NCI-H82 (cell line): Measurements from ENCODE around the gene CORIN.
"Not testable (repeated sequence)": the region's sequence is repeated elsewhere in the genome, so short reads cannot be mapped to it uniquely, and the experiment has no call there.

Source experiments
- DNase-seq: peaks from one replicate; lab custom pipeline; 2025; lab: John Stamatoyannopoulos, UW

Gene CORIN

DNA sequence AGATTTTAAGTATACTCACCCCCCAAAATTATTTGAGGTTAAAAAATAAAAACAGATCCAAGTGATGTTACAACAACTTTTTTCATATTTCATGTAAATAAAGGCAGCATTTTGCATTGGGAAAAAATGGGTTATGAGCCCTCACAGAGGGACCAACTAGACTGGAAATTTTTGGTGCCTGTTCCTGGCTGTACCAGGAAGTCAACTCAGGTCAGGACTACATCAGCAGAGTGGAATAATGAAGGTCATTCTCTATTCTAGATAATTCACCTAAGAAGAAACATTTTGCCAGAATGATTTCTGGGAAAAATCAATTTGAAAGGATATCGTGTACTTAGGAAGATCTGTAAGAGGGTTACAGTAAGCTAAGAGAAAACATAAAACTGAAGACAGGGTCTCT lies 66.8 kb downstream of the CORIN start:
- DNase-seq, result no peak

DNA sequence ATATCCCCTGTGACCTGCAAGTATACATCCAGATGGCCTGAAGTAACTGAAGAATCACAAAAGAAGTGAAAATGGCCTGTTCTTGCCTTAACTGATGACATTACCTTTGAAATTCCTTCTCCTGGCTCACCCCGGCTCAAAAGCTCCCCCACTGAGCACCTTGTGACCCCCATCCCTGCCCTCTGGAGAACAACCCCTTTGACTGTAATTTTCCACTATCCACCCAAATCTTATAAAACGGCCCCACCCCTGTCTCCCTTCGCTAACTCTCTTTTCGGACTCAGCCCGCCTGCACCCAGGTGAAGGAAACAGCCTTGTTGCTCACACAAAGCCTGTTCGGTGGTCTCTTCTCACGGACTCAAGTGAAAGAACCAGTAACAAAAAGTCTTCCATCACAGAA lies 69.9 kb downstream of the CORIN start:
- DNase-seq, result not testable (repeated sequence)

DNA sequence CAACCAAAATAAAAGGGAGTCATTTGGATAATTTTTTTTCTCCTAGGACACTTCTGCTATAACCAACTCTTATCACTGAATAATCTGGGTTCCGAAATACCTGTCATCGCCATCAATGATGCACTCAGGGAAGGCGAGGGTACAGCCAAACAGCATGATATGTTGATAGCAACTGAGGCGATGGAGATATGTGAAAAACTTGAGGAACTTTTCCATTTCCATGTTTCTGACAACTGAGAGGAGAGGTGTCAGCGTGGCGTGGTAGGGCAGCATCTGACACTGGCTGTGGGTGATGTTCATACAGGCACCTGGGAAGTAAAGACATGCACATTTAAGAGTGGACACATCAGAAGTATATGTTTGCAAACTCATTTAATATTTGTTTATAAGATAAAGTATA lies 74.6 kb downstream of the CORIN start:
- no peak for DNase-seq

DNA sequence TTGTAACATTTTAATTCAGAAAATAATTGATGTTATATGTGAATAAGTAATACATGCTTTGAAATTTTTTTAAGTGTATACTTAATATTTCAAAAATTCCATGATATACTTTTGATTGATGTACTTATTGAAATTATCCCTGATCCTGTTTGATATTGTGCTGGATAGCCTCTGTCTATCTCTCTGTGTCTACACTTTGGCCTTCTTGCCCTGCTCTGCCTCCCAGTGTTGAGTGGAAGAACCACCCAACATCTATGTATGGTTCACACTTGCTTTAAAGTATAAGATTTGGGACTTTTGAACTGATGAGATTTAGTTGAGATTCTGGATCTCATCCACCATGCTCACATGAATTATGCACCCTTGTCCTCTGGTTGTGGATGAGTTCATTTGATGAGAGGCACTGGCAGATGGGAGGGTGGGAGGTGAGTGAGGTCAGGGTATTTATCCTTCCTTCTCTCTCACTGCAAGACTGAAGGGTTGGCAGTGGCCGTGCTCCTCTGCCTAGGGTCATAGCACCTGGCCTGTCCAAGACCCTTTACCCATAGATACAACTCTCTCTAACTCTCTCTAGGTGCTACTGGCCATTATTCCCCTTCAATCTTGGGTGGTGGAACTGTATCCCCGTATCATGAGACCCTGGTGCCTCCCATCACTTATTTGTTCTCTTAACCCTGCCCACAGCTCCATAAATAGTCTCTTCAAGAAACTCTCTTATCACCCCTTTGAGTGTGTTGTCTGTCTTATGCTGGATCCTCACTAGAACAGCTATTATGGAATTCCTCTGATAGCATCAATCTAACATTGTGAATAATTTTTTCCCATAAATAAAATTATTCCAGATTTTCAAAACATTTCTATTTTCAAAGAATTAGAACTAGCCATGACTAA lies 75.2 kb downstream of the CORIN start:
- no peak for DNase-seq

DNA sequence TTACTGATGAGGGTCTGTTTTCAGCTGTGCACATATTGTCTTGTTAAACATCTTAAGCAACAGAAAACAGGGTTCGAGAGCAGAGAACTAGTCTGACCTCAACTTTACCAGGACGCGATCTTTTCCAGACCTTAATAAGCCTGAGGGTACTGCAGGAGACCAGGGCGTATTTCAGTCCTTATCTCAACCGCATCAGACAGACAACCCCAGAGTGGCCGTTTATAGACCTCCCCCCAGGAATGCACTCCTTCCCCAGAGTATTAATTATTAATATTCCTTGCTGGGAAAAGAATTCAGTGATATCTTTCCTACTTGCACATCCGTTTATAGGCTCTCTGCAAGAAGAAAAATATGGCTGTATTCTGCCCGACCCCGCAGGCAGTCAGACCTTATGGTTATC lies 84.6 kb downstream of the CORIN start:
- not testable (repeated sequence) for DNase-seq

DNA sequence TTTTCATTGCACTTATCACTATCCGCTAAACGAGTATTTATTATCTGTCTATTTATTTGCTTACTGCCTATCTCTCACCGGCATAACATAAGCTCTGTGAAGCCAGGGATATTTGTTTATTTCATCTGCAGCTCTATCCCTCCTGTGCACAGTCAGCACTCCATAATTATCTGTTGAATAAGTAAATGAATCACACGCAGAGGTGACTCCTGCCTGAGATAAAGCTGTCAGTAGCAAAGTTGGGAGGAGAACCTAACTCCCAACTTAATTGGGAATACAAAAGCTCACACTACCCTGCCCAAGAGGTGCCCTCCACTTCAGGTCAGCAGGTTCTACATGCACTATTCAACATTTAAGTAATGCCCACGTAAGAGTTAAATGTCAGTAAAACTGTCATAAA lies 85.7 kb downstream of the CORIN start:
- no peak for DNase-seq

DNA sequence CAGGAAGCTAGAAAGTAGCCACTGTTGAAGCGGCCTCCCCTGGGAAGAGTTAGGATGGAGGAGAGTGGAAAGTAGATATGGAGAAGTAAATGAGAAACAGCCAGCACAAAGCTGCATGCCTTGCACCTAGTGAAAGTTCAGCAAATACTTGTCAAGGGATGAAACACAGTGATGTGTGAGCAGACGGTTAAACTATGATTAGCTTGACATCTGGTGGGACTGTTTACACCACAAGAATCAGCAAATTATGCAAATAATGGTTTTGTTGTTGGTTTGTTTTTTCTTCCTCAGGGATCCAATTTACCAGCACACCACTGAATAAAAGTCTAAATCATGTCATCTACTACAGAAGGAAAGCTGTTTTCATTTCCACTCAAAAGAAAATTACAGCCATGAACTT lies 87.1 kb downstream of the CORIN start:
- no peak for DNase-seq

DNA sequence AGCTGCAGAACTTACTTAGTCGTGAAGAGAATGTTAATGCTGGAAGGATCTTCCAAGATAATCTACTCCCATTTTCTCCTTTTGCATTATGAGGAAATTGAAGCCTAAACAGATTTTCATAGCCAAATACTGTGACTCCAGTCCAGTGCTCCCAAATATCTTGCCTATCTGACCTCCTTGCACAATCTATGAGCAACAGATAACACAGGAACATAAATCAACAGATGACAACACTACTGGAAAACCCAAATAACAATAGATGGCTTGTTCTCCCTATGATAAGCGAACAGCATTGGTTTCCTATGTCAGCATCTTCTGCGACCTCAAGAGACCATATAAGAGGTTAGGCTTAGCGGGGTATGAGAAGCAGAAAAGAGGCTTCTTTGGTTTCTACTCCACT lies 88.0 kb downstream of the CORIN start:
- no peak for DNase-seq

DNA sequence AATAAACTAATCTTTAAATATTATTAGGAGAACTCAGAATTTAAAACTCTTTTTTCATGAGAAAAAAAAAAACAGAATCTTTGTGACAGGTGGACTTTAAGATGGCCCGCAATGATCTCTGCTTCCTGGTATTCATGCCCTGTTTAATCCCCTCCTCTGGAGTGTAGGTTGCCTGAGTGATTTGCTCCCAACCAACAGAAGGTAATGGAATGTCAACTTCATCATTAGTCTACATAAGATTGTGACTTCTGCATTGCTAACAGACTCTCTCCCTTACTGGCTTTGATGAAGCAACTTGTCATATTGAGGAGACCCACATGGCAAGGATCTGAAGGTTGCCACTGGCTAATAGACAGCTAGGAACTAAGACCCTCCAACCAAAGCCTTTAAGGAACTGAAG lies 88.8 kb downstream of the CORIN start:
- DNase-seq, result peak; percentile 4

DNA sequence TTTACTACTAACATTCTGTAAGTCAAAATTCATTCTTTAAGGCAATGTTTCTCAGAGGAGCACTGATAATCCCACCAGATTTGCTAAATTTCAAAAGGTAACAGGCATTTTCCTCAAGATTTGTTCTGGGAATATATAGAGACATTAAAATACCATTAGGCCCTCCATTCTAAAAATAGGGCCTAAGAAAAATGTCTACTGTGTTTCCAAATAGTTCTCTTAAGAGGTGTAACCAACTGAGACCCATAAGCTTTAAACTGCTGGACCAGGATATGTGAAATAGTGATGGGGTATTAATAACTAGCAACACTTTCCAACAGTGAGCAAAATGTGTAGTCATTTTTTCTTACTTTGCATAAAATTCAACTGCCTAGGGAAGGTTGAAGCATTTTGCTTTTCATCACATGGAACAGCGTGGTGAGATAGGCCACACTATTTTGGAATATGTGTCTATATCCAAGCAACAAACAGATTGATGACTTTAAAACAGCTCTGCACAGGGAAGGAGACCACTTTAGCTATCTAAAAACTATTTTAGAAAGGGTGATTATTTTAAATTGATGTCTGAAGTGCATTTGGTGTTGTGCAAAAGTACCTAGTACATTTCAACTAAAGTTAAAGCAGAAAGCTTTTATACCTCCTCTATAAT lies 89.9 kb downstream of the CORIN start:
- no peak for DNase-seq

DNA sequence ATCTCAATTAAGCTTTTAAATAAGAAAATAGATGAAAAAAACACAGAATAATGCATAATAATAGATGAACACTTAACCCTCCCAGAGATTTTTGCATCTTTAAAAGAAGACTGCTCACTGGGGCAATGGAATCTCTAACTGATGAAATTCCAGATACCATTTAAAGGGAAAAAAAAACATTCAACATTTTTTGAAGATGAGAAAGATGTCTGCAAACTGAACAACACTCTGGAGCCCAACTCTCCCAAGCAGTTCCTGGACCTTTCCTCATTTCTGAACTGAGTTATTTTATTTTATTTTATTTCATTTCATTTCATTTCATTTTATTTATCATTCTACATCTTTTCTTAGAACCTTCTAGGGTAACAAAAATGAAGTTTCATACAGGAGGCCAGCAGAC lies 90.7 kb downstream of the CORIN start:
- DNase-seq, result no peak

DNA sequence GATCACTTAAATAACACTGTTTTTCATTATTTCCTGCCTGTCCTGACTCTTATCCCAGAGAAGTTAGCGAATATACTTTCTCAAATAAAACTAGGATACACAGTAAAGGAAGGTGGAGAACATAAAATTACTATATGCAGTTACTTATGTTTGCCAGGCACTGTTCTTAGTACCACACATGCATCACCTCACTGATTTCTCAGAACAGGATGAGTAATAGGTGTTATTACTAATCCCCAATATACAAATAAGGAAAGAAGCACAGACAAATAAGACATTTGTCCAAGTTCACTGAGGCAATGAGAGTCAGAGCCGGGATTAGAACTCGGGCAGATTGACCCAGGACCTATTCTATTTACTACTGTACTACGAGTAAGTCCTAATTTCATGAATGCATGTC lies 91.7 kb downstream of the CORIN start:
- no peak for DNase-seq

DNA sequence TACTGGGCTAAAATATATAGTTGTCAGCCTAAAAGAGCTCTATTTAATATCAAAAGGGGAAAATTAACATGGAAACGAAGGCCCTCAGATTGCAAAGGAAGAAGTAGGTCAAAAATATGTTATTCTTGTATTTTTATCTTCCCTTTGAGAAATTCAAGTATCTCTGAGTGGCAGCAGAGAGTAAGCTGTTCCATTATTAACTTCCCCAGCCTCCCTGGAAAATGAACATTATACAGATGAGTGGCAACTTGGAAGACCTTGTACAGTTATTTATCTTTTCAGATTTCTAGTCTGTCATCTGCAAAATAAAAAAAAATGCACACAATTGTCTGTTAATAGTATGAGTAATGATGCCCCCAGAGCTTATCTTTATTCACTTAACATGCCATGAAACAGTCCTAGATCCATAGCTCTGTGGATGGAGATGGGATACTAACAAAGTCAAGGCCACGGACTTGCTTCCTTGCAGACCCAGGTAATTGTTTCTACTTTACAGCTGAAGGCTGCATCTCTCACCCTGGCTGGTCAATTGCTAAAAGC lies 93.0 kb downstream of the CORIN start:
- no peak for DNase-seq

DNA sequence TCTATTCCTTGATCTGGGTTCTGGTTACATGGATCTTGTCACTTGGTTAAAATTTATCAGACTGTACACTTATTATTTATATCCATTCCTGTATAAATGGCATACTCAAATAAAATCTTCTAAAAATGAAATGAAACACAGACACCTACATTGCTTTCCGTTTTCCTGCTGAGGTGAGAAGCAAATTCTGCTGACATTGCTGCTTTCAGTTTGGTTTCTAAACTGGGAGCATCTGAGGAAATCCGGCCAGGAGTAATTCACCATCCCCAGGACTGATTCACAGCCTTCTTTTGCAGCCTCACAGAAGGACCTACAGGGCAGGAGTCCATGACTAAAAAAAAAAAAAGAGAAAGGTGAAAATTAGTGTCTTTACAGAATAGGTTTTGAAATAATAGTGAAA lies 93.6 kb downstream of the CORIN start:
- DNase-seq, result no peak

DNA sequence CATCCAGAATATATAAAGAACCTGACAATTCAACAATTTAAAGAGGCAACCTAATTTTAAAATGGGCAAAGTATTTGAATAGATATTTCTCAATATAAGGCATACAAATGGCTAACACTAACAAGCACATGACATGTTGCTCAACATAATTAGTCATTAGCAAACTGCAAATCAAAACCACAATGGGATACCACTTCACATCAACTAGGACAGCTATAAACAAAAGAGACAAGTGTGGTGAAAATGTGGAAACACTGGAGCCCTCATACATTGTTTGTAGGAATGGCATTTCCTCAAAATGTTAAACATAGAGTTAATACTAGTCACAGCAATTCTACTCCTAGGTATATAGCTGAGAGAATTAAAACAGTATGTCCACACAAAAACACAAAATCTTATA lies 96.7 kb downstream of the CORIN start:
- no peak for DNase-seq

DNA sequence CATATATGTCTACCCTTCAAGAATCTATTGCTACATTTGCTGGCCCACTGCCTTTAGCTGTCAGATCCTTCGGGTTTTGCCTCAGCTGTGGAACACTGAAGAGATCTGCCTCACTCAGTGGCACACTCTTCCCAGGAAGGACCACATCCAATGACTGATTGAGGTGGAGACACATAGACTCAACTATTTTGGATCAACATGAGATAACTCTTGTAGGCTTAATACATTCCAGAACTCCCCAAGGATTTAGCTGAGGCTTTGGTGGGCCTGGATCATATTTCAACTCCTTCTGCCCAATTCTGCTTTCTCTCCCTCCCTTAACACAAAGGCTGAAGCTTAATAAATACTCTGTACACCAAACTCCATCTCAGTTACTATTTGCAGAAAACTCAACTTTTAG lies 100.5 kb downstream of the CORIN start:
- DNase-seq, result peak; percentile 71

DNA sequence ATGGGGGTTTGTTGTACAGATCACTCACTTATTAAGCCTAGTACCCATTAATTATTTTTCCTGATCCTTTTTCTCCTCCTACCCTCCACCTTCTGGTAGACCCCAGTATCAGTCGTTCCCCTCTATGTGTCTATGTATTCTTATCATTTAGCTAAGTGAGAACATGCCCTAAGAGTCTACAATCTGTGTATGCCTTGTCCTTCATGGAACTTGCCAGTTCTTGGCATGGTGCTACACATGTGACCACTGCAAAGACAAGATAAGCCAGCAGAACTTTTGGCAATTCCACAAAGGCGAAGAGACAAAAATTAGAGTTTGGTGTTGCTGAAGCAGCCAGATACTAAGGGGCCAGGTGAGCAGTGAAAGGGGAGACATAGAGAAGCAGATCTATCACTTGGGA lies 101.3 kb downstream of the CORIN start:
- DNase-seq, result no peak

DNA sequence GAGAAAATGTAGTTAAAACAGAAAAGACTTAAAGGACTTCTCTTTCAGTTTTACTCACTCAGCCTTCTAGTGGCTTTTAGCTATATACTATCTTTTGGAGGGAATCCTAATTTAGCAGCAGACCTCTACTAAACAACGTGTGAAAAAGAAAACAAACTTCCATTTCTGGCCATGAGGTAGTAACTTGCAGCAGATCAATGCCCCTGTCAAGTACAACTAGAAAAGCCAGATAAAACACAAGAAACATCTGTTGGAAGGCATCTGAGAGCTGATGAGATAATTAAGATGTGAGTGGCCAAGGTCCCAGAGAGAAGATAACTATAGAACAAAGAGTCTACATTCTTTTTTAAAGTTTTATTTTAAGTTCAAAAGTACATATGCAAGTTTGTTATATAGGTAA lies 101.7 kb downstream of the CORIN start:
- DNase-seq, result peak; percentile 5

DNA sequence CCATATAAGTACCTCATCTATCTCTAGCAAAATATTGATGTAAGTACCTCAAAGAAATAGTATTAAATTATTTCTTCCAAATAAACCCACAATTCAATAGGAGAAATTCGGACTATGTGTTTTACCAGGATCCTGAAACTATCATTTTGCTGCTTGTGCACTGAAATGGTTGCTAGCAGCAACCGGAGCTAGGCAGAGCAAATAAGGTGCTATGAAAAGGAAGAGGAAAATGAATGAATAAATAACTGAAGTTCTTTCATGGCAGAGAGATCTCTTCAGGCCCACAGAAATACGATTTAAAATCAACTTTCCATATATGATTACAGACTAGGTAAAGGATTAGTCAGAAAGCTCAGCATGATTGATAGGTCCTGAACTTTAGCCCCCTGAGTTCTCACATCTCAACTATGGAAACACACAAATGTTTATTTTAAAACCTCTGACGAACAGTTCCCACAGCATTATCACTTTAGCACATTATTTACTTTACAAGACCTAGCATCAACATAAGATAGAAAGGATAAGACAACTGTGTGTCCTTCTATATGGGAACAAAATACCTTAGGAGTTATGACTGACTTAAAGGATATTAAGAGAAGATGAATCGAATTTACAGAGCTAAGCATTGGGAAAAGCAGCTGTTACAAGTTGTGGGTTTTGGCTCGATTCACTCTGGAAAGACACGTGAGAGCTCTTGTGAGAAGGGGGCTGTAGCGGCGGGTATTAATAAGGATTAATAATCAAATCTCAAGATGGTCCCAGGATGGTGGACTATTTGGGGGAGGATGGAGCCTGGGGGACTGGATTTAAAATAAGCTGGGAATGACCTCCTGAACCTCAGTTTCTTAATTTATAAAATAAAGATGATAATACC lies 104.3 kb downstream of the CORIN start:
- peak; percentile 74 for DNase-seq

DNA sequence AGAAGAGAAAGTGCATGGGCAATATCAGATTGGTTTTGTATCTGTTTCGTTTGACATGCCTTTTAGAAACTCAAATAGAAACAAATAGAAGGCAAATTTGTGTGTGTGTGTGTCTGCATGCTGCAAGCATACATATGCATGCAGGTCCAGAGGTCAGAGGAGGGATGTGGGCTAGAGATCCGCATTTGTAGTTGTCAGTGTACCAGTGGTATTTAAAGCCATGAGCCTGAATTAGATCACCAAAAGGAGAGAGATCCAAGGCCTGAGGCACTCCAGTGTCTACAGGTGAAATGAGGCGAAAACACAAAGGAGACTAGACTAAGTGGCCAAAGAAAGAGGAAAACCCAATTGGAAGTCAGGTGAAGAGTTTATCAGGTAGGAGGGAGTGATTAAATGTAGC lies 106.7 kb downstream of the CORIN start:
- no peak for DNase-seq

DNA sequence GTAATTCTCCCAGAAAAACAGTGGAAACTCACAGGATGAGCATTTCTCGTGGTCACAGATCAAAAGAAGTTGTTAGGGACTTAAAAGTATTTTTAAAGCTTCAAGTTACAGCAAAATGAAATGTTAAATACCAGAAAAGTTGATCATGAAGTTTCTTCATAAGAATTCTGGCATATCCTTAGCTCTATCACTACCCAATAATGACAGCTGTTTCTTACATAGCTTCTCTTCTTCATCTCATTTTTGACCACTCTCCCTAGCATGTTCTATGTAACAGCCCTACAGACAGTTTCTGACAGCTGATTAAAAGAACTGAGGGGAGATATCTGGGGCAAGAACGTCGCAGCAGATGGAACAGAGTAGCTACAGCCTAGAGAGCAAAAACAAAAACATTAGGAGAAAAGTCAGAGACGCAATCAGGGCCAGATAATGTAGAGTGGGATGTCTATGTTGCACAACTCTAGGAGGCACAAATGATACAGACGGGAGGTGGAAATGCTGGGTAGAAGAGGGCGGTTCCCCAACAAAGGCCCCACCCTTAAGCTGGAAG lies 108.7 kb downstream of the CORIN start:
- DNase-seq, result no peak
